RPMI7951 (cell line): ENCODE measurements around the gene GPRIN3. TPM values are rescaled to one million over a fixed set of nuclear protein-coding genes. Genes with fewer than 3 reads are reported as not detected.
"Not testable (repeated sequence)": the region's sequence is repeated elsewhere in the genome, so short reads cannot be mapped to it uniquely, and the experiment has no call there.

Experiments
- DNase-seq: peaks from one replicate; pipeline ENCODE4 v3.0.0-alpha.2; 2012; ENCODE audit warnings: low read depth
- total RNA-seq: library from RNA; depleted of rRNA; stranded (reverse); fragments of >200 nt; shearing (Covaris generic); gene quantifications from 2 replicates; pipeline ENCODE4 v1.2.3, GENCODE V29; 2014; rRNA removed

The GPRIN3 gene
- total RNA-seq, 1 experiment from 2014 or later: not detected

GRCh38 chr4:89216866-89217265 lies 90.7 kb downstream of the GPRIN3 start:
- no peak for DNase-seq

GRCh38 chr4:89216422-89216821 lies 91.2 kb downstream of the GPRIN3 start:
- no peak for DNase-seq

DNA sequence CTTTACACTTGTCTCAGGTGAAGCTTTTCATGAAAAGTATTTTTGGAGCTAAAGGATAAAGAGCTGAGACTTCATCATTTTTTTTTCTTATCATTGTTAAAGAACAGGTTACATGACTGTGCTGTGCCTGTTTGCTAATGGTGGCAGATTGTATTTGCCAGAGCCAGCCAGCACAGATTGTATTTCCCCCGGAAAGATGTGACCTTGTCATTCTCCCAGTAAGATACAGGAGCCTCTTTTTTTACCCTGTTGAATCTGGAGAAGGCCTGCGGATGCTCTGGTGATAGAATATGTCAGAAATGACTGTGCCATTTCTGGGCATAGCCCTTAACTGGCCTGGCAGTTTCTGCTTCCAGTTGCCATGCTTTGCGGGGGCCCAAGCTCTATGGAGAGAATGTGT lies 91.9 kb downstream of the GPRIN3 start:
- DNase-seq: no peak

GRCh38 chr4:89214308-89214707 lies 93.3 kb downstream of the GPRIN3 start:
- DNase-seq: no peak

- DNase-seq: no peak
These were observed 94.3 kb downstream of the GPRIN3 start for GRCh38 chr4:89213382-89213701.

DNA sequence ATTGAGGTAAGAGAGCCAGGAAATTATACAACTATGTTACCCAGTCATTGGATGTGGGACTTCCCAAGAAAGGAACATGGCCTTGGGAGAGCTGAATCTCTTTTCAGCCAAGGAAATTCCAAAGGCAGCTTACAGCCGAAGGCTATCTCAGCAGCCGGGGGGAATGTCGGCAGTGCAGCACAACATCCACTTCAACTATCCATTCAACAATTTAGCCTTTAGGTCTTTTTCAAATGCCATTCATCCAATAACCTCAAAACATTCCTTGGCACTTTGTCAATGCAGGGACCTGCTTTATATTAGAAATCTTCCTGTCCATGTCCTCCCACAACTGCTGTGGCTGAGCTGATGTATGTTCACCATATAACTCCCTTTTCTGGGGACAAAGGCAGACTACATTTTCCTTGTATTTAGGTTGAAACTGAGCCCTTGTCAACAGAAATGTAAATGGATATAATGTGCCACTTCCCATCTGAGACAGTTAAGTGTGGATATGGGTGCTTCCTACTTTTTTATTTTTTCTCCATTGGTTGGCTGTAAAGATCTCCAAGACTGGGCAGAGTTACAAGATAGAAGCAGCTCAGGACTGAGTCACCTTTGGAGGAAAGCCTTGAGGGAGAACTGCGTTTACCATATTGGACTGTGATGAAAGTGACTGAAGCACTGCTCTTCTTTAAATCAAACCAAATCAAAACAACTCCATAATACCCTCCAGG lies 94.8 kb downstream of the GPRIN3 start:
- peak; percentile 35 for DNase-seq

- no peak for DNase-seq
These were observed 103.0 kb downstream of the GPRIN3 start for GRCh38 chr4:89204624-89205023.

- no peak for DNase-seq
These were observed 103.7 kb downstream of the GPRIN3 start for GRCh38 chr4:89203902-89204301.

DNA sequence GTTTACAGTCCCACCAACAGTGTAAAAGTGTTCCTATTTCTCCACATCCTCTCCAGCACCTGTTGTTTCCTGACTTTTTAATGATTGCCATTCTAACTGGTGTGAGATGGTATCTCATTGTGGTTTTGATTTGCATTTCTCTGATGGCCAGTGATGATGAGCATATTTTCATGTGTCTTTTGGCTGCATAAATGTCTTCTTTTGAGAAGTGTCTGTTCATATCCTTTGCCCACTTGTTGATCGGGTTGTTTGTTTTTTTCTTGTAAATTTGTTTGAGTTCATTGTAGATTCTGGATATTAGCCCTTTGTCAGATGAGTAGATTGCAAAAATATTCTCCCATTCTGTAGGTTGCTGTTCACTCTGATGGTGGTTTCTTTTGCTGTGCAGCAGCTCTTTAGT lies 108.2 kb downstream of the GPRIN3 start:
- DNase-seq: not testable (repeated sequence)

- no peak for DNase-seq
These were observed 109.7 kb downstream of the GPRIN3 start for GRCh38 chr4:89197920-89198319.

GRCh38 chr4:89196745-89197144 lies 110.9 kb downstream of the GPRIN3 start:
- no peak for DNase-seq

DNA sequence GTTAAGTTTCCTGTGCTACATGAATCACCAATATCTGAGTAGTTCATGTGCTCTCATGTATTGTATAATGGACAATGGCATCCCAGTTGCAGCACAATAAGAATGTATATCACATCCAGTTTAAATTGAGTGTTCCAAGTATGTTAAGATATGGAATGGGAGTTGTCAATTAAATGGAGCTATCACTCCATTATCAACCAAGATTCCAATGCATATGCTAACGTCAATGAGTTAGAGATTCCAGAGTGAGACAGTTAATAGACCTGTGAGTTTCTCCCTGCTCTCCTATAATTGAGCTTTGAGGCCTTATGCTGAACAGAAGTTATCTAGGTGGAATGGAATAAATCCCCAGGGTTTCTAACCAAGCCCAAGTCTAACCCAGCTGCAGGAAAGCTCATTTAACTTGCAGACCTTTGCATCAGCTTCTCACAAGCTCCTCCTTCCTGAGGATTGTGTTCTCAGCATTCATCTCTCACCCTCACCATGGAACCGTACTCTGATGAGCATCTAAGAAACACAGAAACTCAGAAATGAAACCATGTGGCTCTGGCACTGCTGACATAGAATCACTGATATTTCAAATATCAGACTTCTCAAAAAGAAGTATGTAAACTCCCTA lies 111.4 kb downstream of the GPRIN3 start:
- no peak for DNase-seq

DNA sequence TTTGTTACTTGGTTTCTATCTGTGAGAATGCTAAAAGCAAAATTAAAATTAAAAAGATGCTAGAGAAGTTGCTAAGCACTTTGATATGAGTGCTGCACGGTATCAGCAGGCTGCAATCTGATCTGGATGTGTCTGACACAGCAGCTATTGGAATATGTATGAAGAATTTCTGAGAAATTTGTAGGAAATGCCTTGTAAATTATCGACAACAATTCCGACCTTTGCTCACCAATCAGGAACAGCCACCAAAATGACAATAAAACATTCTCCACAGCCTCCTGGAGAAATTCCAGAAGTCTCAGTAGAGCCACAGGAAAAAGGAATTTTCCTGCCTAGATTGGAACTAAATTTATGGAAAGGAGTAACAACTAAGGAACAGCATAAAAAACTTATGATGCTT lies 113.8 kb downstream of the GPRIN3 start:
- no peak for DNase-seq

Other genes with a start within 250 kb of the GPRIN3 start
- gene TIGD2, start 196.3 kb downstream of the GPRIN3 start, total RNA-seq: 6.8 TPM in 2 replicates